ENCODE data around the gene PIAS1.

PIAS1 gene

DNA sequence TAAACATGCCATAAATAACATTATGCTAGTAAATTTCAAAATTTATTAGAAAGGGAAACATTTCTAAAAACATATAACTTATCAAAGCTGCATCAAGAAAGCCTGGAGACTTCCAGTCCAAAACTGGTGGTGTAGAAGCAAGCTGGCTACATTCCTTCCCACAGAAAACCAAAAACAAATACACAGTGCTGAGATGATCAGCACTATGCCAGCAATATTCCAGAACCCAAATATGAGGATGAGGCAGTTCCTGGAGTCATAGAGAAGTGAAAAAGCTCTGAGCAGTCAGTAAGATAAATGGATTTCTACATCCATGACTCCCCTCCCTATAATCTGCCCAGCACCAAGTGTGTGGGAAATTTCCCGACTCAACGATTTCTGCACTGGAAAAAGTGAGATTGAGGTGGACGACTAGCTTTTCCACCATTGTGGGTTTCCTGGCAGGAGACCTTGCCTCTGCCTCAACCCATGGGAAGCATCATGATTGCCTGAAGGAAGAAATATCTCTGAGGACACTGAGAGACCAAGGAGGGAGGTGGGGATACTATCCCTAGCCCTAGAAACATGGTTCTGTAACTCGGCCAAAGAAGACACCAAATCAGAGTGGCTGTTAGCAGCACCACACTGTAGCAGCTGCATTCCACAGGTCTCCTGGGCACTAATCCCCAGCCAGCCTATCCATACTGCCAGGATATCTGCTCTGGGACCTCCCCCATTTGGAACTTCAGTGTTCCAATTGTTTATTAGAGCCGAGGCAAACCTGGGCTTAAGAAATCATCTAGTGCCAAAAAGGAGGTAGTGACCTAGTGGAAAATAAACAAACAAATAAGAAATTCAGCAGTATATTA, 187.2 kb downstream of the PIAS1 start:
- no peak for DNase-seq (ENCODE audit: low spot score)
